Neural cell (in vitro differentiated cells): ENCODE measurements around the gene PNPLA1.

Experiments used
- EP300 ChIP-seq: fragments of 450-650 bp; conservative IDR thresholded peaks from 2 replicates; pipeline ENCODE4 v1.6.1; 2014; ENCODE audit warnings: antibody characterized with exemption, mild to moderate bottlenecking, moderate library complexity; ENCODE audit not compliant: poor library complexity, severe bottlenecking
- EZH2 ChIP-seq: fragments of 200-600, 300-800 bp; shearing (Covaris generic), sonication (generic); IDR thresholded peaks from 2 replicates; pipeline ENCODE4 v1.6.1; 2014; ENCODE audit warnings: antibody characterized with exemption, low read length, borderline replicate concordance, mild to moderate bottlenecking; ENCODE audit not compliant: insufficient read depth, poor library complexity, severe bottlenecking
- TAF1 ChIP-seq: IDR thresholded peaks from 2 replicates; pipeline ENCODE4 v1.6.1; 2012; ENCODE audit warnings: low read depth
- TF ChIP-seq, protein P1 (sequence below): fragments of 450-650 bp; IDR thresholded peaks from 2 replicates; pipeline ENCODE4 v1.5.1; 2014; ENCODE audit warnings: antibody characterized with exemption, mild to moderate bottlenecking, moderate library complexity; ENCODE audit not compliant: poor library complexity, severe bottlenecking

DNA sequence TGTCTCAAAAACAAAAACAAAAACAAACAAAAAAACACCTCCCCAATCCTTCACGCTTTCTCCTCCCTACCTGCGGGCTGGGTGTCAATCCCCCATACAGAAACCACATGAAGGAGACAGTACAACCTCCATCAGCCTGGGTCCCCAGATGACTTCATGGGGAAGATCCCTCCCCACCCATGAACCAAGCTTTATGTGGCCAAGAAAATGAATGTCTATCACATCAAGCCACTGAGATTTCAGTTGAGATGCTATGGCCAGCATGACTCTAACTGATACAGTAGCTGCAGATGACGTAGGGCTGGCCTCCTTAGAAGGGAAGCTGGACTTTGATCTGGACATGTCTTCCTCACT is 88.0 kb downstream of the PNPLA1 start:
- no peak for TF ChIP-seq EP300
- no peak for TF ChIP-seq TAF1
- TF ChIP-seq, protein P1, sequence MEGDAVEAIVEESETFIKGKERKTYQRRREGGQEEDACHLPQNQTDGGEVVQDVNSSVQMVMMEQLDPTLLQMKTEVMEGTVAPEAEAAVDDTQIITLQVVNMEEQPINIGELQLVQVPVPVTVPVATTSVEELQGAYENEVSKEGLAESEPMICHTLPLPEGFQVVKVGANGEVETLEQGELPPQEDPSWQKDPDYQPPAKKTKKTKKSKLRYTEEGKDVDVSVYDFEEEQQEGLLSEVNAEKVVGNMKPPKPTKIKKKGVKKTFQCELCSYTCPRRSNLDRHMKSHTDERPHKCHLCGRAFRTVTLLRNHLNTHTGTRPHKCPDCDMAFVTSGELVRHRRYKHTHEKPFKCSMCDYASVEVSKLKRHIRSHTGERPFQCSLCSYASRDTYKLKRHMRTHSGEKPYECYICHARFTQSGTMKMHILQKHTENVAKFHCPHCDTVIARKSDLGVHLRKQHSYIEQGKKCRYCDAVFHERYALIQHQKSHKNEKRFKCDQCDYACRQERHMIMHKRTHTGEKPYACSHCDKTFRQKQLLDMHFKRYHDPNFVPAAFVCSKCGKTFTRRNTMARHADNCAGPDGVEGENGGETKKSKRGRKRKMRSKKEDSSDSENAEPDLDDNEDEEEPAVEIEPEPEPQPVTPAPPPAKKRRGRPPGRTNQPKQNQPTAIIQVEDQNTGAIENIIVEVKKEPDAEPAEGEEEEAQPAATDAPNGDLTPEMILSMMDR = no peak
- TF ChIP-seq EZH2 = no peak
